ENCODE data around the gene MAD1L1. TPM values are rescaled to one million over a fixed set of nuclear protein-coding genes. Genes with fewer than 3 reads are reported as not detected.

MAD1L1 gene
- total RNA-seq, 1 experiment from 2014 or later = 43.8 TPM

GRCh38 chr7:1802899-1803298 lies 429.8 kb downstream of the MAD1L1 start (continued):
- TF ChIP-seq PRDM15 (CRISPR knock-in tag; IDR thresholded peaks at IDR 0.05) (no peak), IRF1 (CRISPR knock-in tag; IDR thresholded peaks at IDR 0.05) (no peak), ZNF263 (CRISPR knock-in tag; IDR thresholded peaks at IDR 0.05; ENCODE audit: low read depth) (no peak), FOXK1 (CRISPR knock-in tag; IDR thresholded peaks at IDR 0.05) (no peak), HMGA2 (CRISPR knock-in tag; IDR thresholded peaks at IDR 0.05) (no peak), GRHL2 (CRISPR knock-in tag; IDR thresholded peaks at IDR 0.05; ENCODE audit: insufficient replicate concordance, severe bottlenecking) (no peak), STAT6 (CRISPR knock-in tag; conservative IDR thresholded peaks at IDR 0.05; ENCODE audit: low read depth) (no peak)

- Mint-ChIP-seq H3K9me3 (peaks cover 44% of the 10 kb centered on the region), H3K4me3 (no peak overlapping the region), H3K27me3 (ENCODE audit: low read depth) (peaks cover 23% of the 10 kb centered on the region), H3K4me1 (no peaks in the 10 kb centered on the region), H3K36me3 (peaks cover 30% of the 10 kb centered on the region), H3K27ac (no peak overlapping the region)
- ATAC-seq (no peak), DNase-seq (ENCODE audit: low spot score) (no peak)
- TF ChIP-seq, protein P1, sequence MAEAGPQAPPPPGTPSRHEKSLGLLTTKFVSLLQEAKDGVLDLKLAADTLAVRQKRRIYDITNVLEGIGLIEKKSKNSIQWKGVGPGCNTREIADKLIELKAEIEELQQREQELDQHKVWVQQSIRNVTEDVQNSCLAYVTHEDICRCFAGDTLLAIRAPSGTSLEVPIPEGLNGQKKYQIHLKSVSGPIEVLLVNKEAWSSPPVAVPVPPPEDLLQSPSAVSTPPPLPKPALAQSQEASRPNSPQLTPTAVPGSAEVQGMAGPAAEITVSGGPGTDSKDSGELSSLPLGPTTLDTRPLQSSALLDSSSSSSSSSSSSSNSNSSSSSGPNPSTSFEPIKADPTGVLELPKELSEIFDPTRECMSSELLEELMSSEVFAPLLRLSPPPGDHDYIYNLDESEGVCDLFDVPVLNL (CRISPR knock-in tag; IDR thresholded peaks at IDR 0.05; ENCODE audit: borderline replicate concordance, low read depth) = no peak
- TF ChIP-seq CREM (CRISPR knock-in tag; IDR thresholded peaks at IDR 0.05) = no peak
- TF ChIP-seq ZNF396 (CRISPR knock-in tag; IDR thresholded peaks at IDR 0.05; ENCODE audit: borderline replicate concordance) = no peak
- no peak for TF ChIP-seq MXD4 (CRISPR knock-in tag; IDR thresholded peaks at IDR 0.05; ENCODE audit: borderline replicate concordance)
- TF ChIP-seq FOXP4 (CRISPR knock-in tag; IDR thresholded peaks at IDR 0.05) = no peak
- no peak for TF ChIP-seq ZNF317 (CRISPR knock-in tag; IDR thresholded peaks at IDR 0.05; ENCODE audit: borderline replicate concordance, low read depth)
- TF ChIP-seq ATF2 (CRISPR knock-in tag; IDR thresholded peaks at IDR 0.05; ENCODE audit: borderline replicate concordance, low read depth) = no peak
- no peak for TF ChIP-seq IRF1 (CRISPR knock-in tag; IDR thresholded peaks at IDR 0.05)
- TF ChIP-seq ZNF138 (CRISPR knock-in tag; conservative IDR thresholded peaks at IDR 0.05) = no peak
- TF ChIP-seq, protein P2, sequence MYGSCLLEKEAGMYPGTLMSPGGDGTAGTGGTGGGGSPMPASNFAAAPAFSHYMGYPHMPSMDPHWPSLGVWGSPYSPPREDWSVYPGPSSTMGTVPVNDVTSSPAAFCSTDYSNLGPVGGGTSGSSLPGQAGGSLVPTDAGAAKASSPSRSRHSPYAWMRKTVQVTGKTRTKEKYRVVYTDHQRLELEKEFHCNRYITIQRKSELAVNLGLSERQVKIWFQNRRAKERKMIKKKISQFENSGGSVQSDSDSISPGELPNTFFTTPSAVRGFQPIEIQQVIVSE (CRISPR knock-in tag; IDR thresholded peaks at IDR 0.05; ENCODE audit: borderline replicate concordance) = no peak
- TF ChIP-seq MYBL2 (CRISPR knock-in tag; IDR thresholded peaks at IDR 0.05) = no peak
- TF ChIP-seq IRF2 (CRISPR knock-in tag; IDR thresholded peaks at IDR 0.05; ENCODE audit: borderline replicate concordance, low read depth) = no peak
- POLR2A ChIA-PET = no interaction called here
- CTCF ChIA-PET = interaction anchor here (0.9 kb wide), 1 partner anchor 137 kb away, joined by 7 read pairs; no protein-coding TSS in a partner anchor
Observed at GRCh38 chr7:1800902-1801301, 431.8 kb downstream of the MAD1L1 start.
